ENCODE data around the gene POU2F1.

POU2F1 gene

GRCh38 chr1:167462341-167462740, 241.7 kb downstream of the POU2F1 start:
- ChIA-PET CTCF (no interaction called here), POLR2A (no interaction called here)
- H3K4me3 ChIP-seq (ENCODE audit: low read depth, low read length): no peak overlapping the region
- no peaks in the 10 kb centered on the region for H3K36me3 ChIP-seq (ENCODE audit: control insufficient read depth in 2 of 2, insufficient read depth in 1 of 2, low read length in 2 of 2)
- H3K9me3 ChIP-seq (ENCODE audit: control insufficient read depth, insufficient read depth, low read depth, low read length): no peaks in the 10 kb centered on the region
- H3K4me1 ChIP-seq (ENCODE audit: control insufficient read depth, insufficient read depth, low read length): no peaks in the 10 kb centered on the region
- TF ChIP-seq ZBTB7A (tag by site-specific recombination; IDR thresholded peaks at IDR 0.05; ENCODE audit: low read depth) (no peak), ZNF157 (tag by site-specific recombination; IDR thresholded peaks at IDR 0.05) (no peak), ZNF311 (tag by site-specific recombination; IDR thresholded peaks at IDR 0.05; ENCODE audit: borderline replicate concordance) (no peak), ZNF335 (tag by site-specific recombination; conservative IDR thresholded peaks at IDR 0.05) (peak; percentile 24; the same call in 1 of the 2 replicates), ZIC2 (tag by site-specific recombination; IDR thresholded peaks at IDR 0.05) (peak; percentile 24; the same call in 1 of the 2 replicates), ZNF350 (tag by site-specific recombination; IDR thresholded peaks at IDR 0.05) (no peak), KLF10 (tag by site-specific recombination; IDR thresholded peaks at IDR 0.05) (no peak)
- H3K27ac ChIP-seq (ENCODE audit: extremely low read depth, low read depth, low read length): no peak overlapping the region

- Histone ChIP-seq H3K27ac (ENCODE audit: extremely low read depth, low read depth, low read length) (no peak overlapping the region), H3K9me3 (ENCODE audit: control insufficient read depth, insufficient read depth, low read depth, low read length) (no peaks in the 10 kb centered on the region), H3K4me3 (ENCODE audit: low read depth, low read length) (no peak overlapping the region), H3K36me3 (ENCODE audit: control insufficient read depth in 2 of 2, insufficient read depth in 1 of 2, low read length in 2 of 2) (no peaks in the 10 kb centered on the region), H3K4me1 (ENCODE audit: control insufficient read depth, insufficient read depth, low read length) (no peaks in the 10 kb centered on the region)
- CTCF ChIA-PET: no interaction called here
- TF ChIP-seq REST (tag by site-specific recombination; IDR thresholded peaks at IDR 0.05) (no peak), ZNF837 (tag by site-specific recombination; IDR thresholded peaks at IDR 0.05) (no peak), MYNN (tag by site-specific recombination; IDR thresholded peaks at IDR 0.05; ENCODE audit: borderline replicate concordance) (no peak), YY1 (tag by site-specific recombination; IDR thresholded peaks at IDR 0.05) (no peak), ZNF223 (tag by site-specific recombination; IDR thresholded peaks at IDR 0.05) (no peak), ZNF350 (tag by site-specific recombination; IDR thresholded peaks at IDR 0.05) (no peak), ZNF214 (tag by site-specific recombination; IDR thresholded peaks at IDR 0.05; ENCODE audit: borderline replicate concordance) (no peak), ZNF785 (tag by site-specific recombination; IDR thresholded peaks at IDR 0.05) (no peak), ZNF2 (tag by site-specific recombination; IDR thresholded peaks at IDR 0.05) (no peak), MEIS1 (CRISPR knock-in tag; IDR thresholded peaks at IDR 0.05; ENCODE audit: borderline replicate concordance) (no peak), ZSCAN23 (tag by site-specific recombination; IDR thresholded peaks at IDR 0.05) (no peak), ZNF394 (tag by site-specific recombination; IDR thresholded peaks at IDR 0.05; ENCODE audit: borderline replicate concordance) (no peak), ZNF571 (tag by site-specific recombination; IDR thresholded peaks at IDR 0.05) (no peak), ZNF629 (tag by site-specific recombination; IDR thresholded peaks at IDR 0.05) (no peak), ZNF10 (tag by site-specific recombination; IDR thresholded peaks at IDR 0.05) (no peak), ZFHX2 (tag by site-specific recombination; conservative IDR thresholded peaks at IDR 0.05) (no peak), TRIM28 (IDR thresholded peaks at IDR 0.05; ENCODE audit: borderline replicate concordance, low read length) (no peak), ZNF701 (tag by site-specific recombination; IDR thresholded peaks at IDR 0.05) (no peak), KLF7 (tag by site-specific recombination; IDR thresholded peaks at IDR 0.05; ENCODE audit: borderline replicate concordance) (no peak)
- POLR2A ChIA-PET: no interaction called here
Observed at GRCh38 chr1:167463080-167463479, 242.4 kb downstream of the POU2F1 start.

Measured in HEK293 (cell line).